Neuronal stem cell (in vitro differentiated cells): ENCODE measurements around the gene TNFAIP3.
A peak's percentile ranks its signal among the peaks of the same experiment; 100 is the strongest.

Experiments used
- DNase-seq: peaks from one replicate; pipeline ENCODE4 v3.0.0-alpha.2; 2013; ENCODE audit warnings: low spot score
- H2AFZ ChIP-seq: one replicate; pipeline ENCODE4 v1.6.1; 2013; ENCODE audit warnings: mild to moderate bottlenecking, low read length, inconsistent platforms
- H2AK5ac ChIP-seq: 2 replicates; pipeline ENCODE4 v1.6.1; 2013; ENCODE audit warnings: low read depth, mild to moderate bottlenecking, inconsistent platforms, low read length, moderate library complexity, mixed read lengths
- H2BK120ac ChIP-seq: 2 replicates; pipeline ENCODE4 v1.6.1; 2013; ENCODE audit warnings: low read depth, mild to moderate bottlenecking, inconsistent platforms, low read length, moderate library complexity, mixed read lengths
- H2BK12ac ChIP-seq: one replicate; pipeline ENCODE4 v1.6.1; 2013; ENCODE audit warnings: low read length, inconsistent platforms
- H2BK15ac ChIP-seq: 2 replicates; pipeline ENCODE4 v1.6.1; 2013; ENCODE audit warnings: mild to moderate bottlenecking, low read length, inconsistent platforms, mixed read lengths
- H2BK5ac ChIP-seq: one replicate; pipeline ENCODE4 v1.6.1; 2013; ENCODE audit warnings: inconsistent platforms, mild to moderate bottlenecking, low read length, moderate library complexity
- H3K14ac ChIP-seq: one replicate; pipeline ENCODE4 v1.6.1; 2013; ENCODE audit warnings: low read length, inconsistent platforms
- H3K18ac ChIP-seq: 2 replicates; pipeline ENCODE4 v1.6.1; 2013; ENCODE audit warnings: low read length, inconsistent platforms
- H3K23ac ChIP-seq: 2 replicates; pipeline ENCODE4 v1.6.1; 2013; ENCODE audit warnings: low read depth, mild to moderate bottlenecking, mixed read lengths, low read length, inconsistent platforms; ENCODE audit not compliant: poor library complexity
- H3K27ac ChIP-seq: replicated peaks from 3 replicates; pipeline ENCODE4 v1.5.1; 2013; ENCODE audit warnings: low read length, inconsistent platforms
- H3K27me3 ChIP-seq, 3 experiments: 2 replicates each; pipeline ENCODE4 v1.6.1; 2013; ENCODE audit warnings: low read length in 3 of 3, mild to moderate bottlenecking in 2 of 3, inconsistent platforms in 1 of 3, low read depth in 1 of 3, mixed read lengths in 1 of 3, moderate library complexity in 1 of 3; ENCODE audit not compliant: control insufficient read depth in 3 of 3, insufficient read depth in 3 of 3
- H3K36me3 ChIP-seq, 2 donors: replicated peaks in 1 of 2; 2 replicates each; pipeline ENCODE4 v1.6.1; 2013; ENCODE audit warnings: low read length in 2 of 2; ENCODE audit not compliant: control insufficient read depth in 2 of 2, insufficient read depth in 2 of 2
- H3K4ac ChIP-seq: 2 replicates; pipeline ENCODE4 v1.6.1; 2013; ENCODE audit warnings: inconsistent platforms, mild to moderate bottlenecking, low read length, moderate library complexity
- H3K4me1 ChIP-seq, 2 donors: 1 replicate in 1 of 2; 2 replicates in 1 of 2; pipeline ENCODE4 v1.6.1; 2013; ENCODE audit warnings: low read length in 2 of 2, low read depth in 1 of 2; ENCODE audit not compliant: control insufficient read depth in 2 of 2, insufficient read depth in 1 of 2
- H3K4me2 ChIP-seq: one replicate; pipeline ENCODE4 v1.6.1; 2013; ENCODE audit warnings: mild to moderate bottlenecking, low read length, inconsistent platforms; ENCODE audit not compliant: insufficient read depth, poor library complexity, severe bottlenecking
- H3K4me3 ChIP-seq, 2 donors: 2 replicates each; pipeline ENCODE4 v1.5.1; 2013; ENCODE audit warnings: low read length in 2 of 2, mild to moderate bottlenecking in 2 of 2, inconsistent platforms in 1 of 2, moderate library complexity in 1 of 2
- H3K79me1 ChIP-seq: one replicate; pipeline ENCODE4 v1.6.1; 2013; ENCODE audit warnings: low read depth, mild to moderate bottlenecking, inconsistent platforms, low read length, moderate library complexity
- H3K9ac ChIP-seq: one replicate; pipeline ENCODE4 v1.6.1; 2013; ENCODE audit warnings: mild to moderate bottlenecking, low read depth, low read length, inconsistent platforms; ENCODE audit not compliant: poor library complexity
- H3K9me3 ChIP-seq, 2 donors: replicated peaks in 1 of 2; 2 replicates each; pipeline versions ENCODE3 to v1.6.1; 2013; ENCODE audit warnings: low read length in 2 of 2, mild to moderate bottlenecking in 2 of 2, inconsistent platforms in 1 of 2, low read depth in 1 of 2, mixed read lengths in 1 of 2, moderate library complexity in 1 of 2; ENCODE audit not compliant: control insufficient read depth in 2 of 2, insufficient read depth in 1 of 2
- H4K8ac ChIP-seq: one replicate; pipeline ENCODE4 v1.6.1; 2013; ENCODE audit warnings: low read depth, mild to moderate bottlenecking, inconsistent platforms, low read length, moderate library complexity
- H4K91ac ChIP-seq: one replicate; pipeline ENCODE4 v1.6.1; 2013; ENCODE audit warnings: low read length, low read depth, mild to moderate bottlenecking, inconsistent platforms; ENCODE audit not compliant: poor library complexity
- WGBS, 2 donors: extraction: QIAGEN DNeasy Blood & Tissue Kit; methylation state at CpG; one replicate each; pipeline ENCODE4 v1.1.7; 2013; ENCODE audit warnings: missing lambda C conversion rate in 2 of 2, mixed read lengths in 1 of 2; ENCODE audit not compliant: insufficient read length in 2 of 2, insufficient replicate concordance in 1 of 2; ENCODE audit errors: extremely low coverage in 2 of 2; 5-methylcytosine and 5-hydroxymethylcytosine counted together

The TNFAIP3 gene

DNA sequence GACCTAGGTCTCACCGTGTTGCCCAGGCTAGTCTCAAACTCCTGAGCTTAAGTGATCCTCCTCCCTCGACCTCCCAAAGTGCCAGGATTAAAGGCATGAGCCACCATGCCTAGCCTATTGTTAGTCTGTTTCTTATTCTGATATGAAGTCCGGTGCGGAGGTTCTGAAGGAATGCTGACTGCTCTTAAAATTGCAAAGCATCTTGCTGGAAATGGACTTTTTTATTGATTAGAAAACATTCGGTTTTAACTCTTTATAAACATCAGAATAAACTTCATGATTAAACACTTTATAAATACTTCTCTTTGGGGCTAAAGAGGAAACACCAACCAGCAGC, 3.2 kb downstream of the TNFAIP3 start:
- Histone ChIP-seq H3K23ac (no peak overlapping the region), H3K14ac (no peak overlapping the region), H3K9ac (no peak overlapping the region), H2BK120ac (no peak overlapping the region), H2AFZ (no peak overlapping the region), H3K4me3 (no peak overlapping the region), H2BK15ac (no peak overlapping the region), H3K18ac (no peak overlapping the region), H2AK5ac (no peak overlapping the region), H3K27ac (no peak overlapping the region), H4K91ac (no peak overlapping the region), H3K4ac (no peak overlapping the region), H2BK5ac (no peak overlapping the region), H3K36me3 (peaks cover 0 to 5% of the 10 kb centered on the region in 2 donors), H3K9me3 (no peaks in the 10 kb centered on the region), H3K4me1 (peaks cover 0 to 13% of the 10 kb centered on the region in 2 donors), H3K79me1 (no peaks in the 10 kb centered on the region), H3K4me2 (no peak overlapping the region), H3K27me3 (peaks cover 0 to 5% (median 2%) of the 10 kb centered on the region in 3 experiments), H2BK12ac (no peak overlapping the region), H4K8ac (no peak overlapping the region)
- DNase-seq, result no peak
- no CpG with 5 or more reads among the region's 5 CpGs for WGBS, 2 donors

DNA sequence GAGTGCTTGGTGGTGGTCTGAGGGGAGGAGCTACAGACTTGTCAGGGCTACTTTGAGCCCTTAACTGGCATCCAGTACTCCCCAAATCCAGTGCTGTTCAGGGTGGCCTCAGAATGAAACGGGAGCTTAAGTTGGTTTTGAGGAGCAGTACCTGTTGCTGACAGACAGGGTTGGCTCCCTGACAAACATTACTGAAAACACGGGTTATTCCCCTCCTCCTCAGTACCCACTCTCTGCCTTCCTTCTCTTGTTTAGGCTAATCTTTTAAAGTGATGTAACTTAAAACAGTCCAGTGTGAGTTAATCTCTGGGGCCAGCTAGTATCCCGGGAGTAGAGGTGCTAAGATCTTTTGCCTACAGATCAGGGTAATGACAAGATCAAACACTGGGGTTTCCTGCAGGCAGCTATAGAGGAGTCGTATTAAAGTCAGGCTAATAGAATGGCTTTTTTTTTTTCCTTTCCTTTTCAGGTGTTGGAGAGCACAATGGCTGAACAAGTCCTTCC, 3.7 kb downstream of the TNFAIP3 start:
- H2BK5ac ChIP-seq, result no peak overlapping the region
- WGBS, 2 donors, result no CpG with 5 or more reads among the region's 4 CpGs
- no peak overlapping the region for H2BK15ac ChIP-seq
- H3K9me3 ChIP-seq, result no peaks in the 10 kb centered on the region
- peaks cover 0 to 10% of the 10 kb centered on the region in 2 donors for H3K36me3 ChIP-seq
- no peak overlapping the region for H3K23ac ChIP-seq
- H3K4me1 ChIP-seq, result peaks cover 0 to 13% of the 10 kb centered on the region in 2 donors
- H4K8ac ChIP-seq, result no peak overlapping the region
- H2BK12ac ChIP-seq, result no peak overlapping the region
- H3K27ac ChIP-seq, result peak overlapping the region; percentile 27
- no peak overlapping the region for H3K14ac ChIP-seq
- no peak overlapping the region for H2AK5ac ChIP-seq
- H2BK120ac ChIP-seq, result no peak overlapping the region
- no peak overlapping the region for H3K4me3 ChIP-seq
- peak overlapping the region; percentile 29 for H3K4me2 ChIP-seq
- no peak overlapping the region for H3K4ac ChIP-seq
- DNase-seq, result no peak
- no peak overlapping the region for H4K91ac ChIP-seq
- no peak overlapping the region for H2AFZ ChIP-seq
- H3K27me3 ChIP-seq, result peaks cover 0 to 5% (median 0%) of the 10 kb centered on the region in 3 experiments
- H3K18ac ChIP-seq, result no peak overlapping the region
- no peak overlapping the region for H3K9ac ChIP-seq
- H3K79me1 ChIP-seq, result no peaks in the 10 kb centered on the region

DNA sequence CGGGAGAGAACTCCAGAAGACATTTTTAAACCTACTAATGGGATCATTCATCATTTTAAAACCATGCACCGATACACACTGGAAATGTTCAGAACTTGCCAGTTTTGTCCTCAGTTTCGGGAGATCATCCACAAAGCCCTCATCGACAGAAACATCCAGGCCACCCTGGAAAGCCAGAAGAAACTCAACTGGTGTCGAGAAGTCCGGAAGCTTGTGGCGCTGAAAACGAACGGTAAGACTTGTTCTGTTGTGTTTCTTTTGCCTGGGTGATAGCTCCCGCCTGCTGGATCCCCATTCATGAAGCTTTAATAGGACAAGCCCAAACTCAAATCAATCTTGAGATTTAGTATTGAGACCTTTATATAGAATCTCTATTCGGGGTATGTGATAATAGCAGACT, 4.2 kb downstream of the TNFAIP3 start:
- no peak overlapping the region for H4K8ac ChIP-seq
- no peak overlapping the region for H2BK12ac ChIP-seq
- no peak for DNase-seq
- H3K4me1 ChIP-seq, result peaks cover 0 to 10% of the 10 kb centered on the region in 2 donors
- no peak overlapping the region for H3K9ac ChIP-seq
- H3K14ac ChIP-seq, result no peak overlapping the region
- H3K36me3 ChIP-seq, result peaks cover 0 to 13% of the 10 kb centered on the region in 2 donors
- H2AFZ ChIP-seq, result no peak overlapping the region
- no peak overlapping the region for H3K4me2 ChIP-seq
- H3K4ac ChIP-seq, result no peak overlapping the region
- H3K18ac ChIP-seq, result no peak overlapping the region
- WGBS, 2 donors, result no CpG with 5 or more reads among the region's 11 CpGs
- H2BK15ac ChIP-seq, result no peak overlapping the region
- no peak overlapping the region for H4K91ac ChIP-seq
- no peak overlapping the region for H3K4me3 ChIP-seq
- H2BK120ac ChIP-seq, result no peak overlapping the region
- no peaks in the 10 kb centered on the region for H3K9me3 ChIP-seq
- no peak overlapping the region for H2AK5ac ChIP-seq
- H3K79me1 ChIP-seq, result no peaks in the 10 kb centered on the region
- no peak overlapping the region for H3K27ac ChIP-seq
- no peak overlapping the region for H3K23ac ChIP-seq
- H2BK5ac ChIP-seq, result no peak overlapping the region
- H3K27me3 ChIP-seq, result peaks cover 0 to 5% (median 0%) of the 10 kb centered on the region in 3 experiments

DNA sequence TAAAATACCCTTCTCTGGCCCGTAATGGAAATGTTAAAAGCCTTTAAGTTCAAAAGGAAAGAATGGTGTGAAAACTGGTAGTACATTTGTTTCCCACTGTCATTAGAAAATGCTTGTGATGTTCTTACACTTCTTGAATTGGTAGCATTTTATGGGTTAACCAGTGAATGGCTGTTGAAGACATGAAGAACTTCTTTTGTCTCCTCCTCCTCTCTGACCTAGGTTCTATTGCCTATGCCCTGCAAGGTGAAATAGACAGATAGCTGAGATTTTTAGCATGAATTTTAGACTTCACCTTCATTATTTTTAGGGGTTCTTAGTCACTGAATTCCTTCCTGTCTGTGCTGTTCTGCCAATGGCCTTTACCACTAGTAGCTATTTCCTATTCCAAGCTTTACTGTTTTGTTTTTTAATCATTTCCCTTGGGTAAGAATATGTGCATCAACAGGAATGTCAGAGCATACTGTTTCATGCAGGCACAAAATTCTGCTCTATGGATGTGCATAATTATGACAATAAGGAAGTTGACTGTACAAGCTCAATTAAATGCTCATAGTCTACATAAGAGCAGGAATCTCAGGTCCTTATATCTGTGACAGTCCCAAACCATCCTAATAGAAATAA, 4.9 kb downstream of the TNFAIP3 start:
- no peak overlapping the region for H2BK15ac ChIP-seq
- no peak overlapping the region for H4K91ac ChIP-seq
- H3K18ac ChIP-seq, result no peak overlapping the region
- H3K9ac ChIP-seq, result no peak overlapping the region
- no peak overlapping the region for H3K4me3 ChIP-seq
- no CpG with 5 or more reads among the region's 1 CpG for WGBS, 2 donors
- H3K27ac ChIP-seq, result no peak overlapping the region
- no peak overlapping the region for H2BK120ac ChIP-seq
- no peak overlapping the region for H2AK5ac ChIP-seq
- H2BK5ac ChIP-seq, result no peak overlapping the region
- H3K4me2 ChIP-seq, result no peak overlapping the region
- peaks cover 2 to 18% of the 10 kb centered on the region in 2 donors for H3K36me3 ChIP-seq
- no peak overlapping the region for H3K4ac ChIP-seq
- H3K27me3 ChIP-seq, result peaks cover 0 to 5% (median 0%) of the 10 kb centered on the region in 3 experiments
- H3K4me1 ChIP-seq, result peaks cover 0 to 8% of the 10 kb centered on the region in 2 donors
- no peak overlapping the region for H3K14ac ChIP-seq
- H2BK12ac ChIP-seq, result no peak overlapping the region
- H3K23ac ChIP-seq, result no peak overlapping the region
- no peaks in the 10 kb centered on the region for H3K9me3 ChIP-seq
- DNase-seq, result no peak
- no peak overlapping the region for H2AFZ ChIP-seq
- no peaks in the 10 kb centered on the region for H3K79me1 ChIP-seq
- no peak overlapping the region for H4K8ac ChIP-seq
